Upper lobe of left lung (tissue), 6 donors: Measurements from ENCODE around the gene SYT9. TPM values are rescaled to one million over a fixed set of nuclear protein-coding genes. Genes with fewer than 3 reads are reported as not detected.
A peak's percentile ranks its signal among the peaks of the same experiment; 100 is the strongest.

Experiments used
- ATAC-seq, 2 donors: fragments of 200-7000 bp; cut with Tn5 transposase; one replicate each; pipeline ENCODE4 v1.9.1; 2022; ENCODE audit warnings: mild to moderate bottlenecking in 2 of 2, moderate library complexity in 2 of 2; ENCODE audit not compliant: low FRiP score in 2 of 2
- DNase-seq, 2 donors: peaks; one replicate each; pipeline ENCODE4 v3.0.0-alpha.2; 2019 to 2020
- H3K27ac ChIP-seq, 4 donors: fragments of 200-600 bp; sonication (generic); one replicate each; pipeline ENCODE4 v1.5.1; 2016 to 2019
- H3K27me3 ChIP-seq, 4 donors: fragments of 200-600 bp; sonication (generic); one replicate each; pipeline ENCODE4 v1.5.1; 2017 to 2019
- H3K36me3 ChIP-seq, 4 donors: fragments of 200-600 bp; sonication (generic); one replicate each; pipeline ENCODE4 v1.5.1; 2016 to 2019
- H3K4me1 ChIP-seq, 4 donors: fragments of 200-600 bp; sonication (generic); one replicate each; pipeline ENCODE4 v1.5.1; 2018 to 2019
- H3K4me3 ChIP-seq, 4 donors: fragments of 200-600 bp; sonication (generic); one replicate each; pipeline ENCODE4 v1.5.1; 2017 to 2019; ENCODE audit warnings: mild to moderate bottlenecking in 2 of 4, moderate library complexity in 1 of 4
- H3K9me3 ChIP-seq, 4 donors: fragments of 200-600 bp; sonication (generic); one replicate each; pipeline ENCODE4 v1.5.1; 2018 to 2019
- EP300 ChIP-seq, 4 donors: sonication (generic); formaldehyde crosslinking; IDR thresholded peaks; one replicate each; pipeline ENCODE4 v1.5.1; 2017; ENCODE audit warnings: antibody characterized with exemption in 4 of 4, control low read depth in 2 of 4
- POLR2A ChIP-seq, 4 donors: fragments of 450-650 bp; IDR thresholded peaks; one replicate each; pipeline ENCODE4 v1.5.1; 2016 to 2017; ENCODE audit warnings: antibody characterized with exemption in 4 of 4, mild to moderate bottlenecking in 2 of 4
- POLR2AphosphoS5 ChIP-seq, 2 donors: sonication (generic); formaldehyde crosslinking; IDR thresholded peaks; one replicate each; pipeline ENCODE4 v1.5.1; 2017; ENCODE audit warnings: antibody characterized with exemption in 2 of 2
- WGBS, 2 donors: methylation state at CpG; one replicate each; pipeline ENCODE4 v1.1.5; 2017 to 2018; 5-methylcytosine and 5-hydroxymethylcytosine counted together
- total RNA-seq, 6 donors: library from RNA; depleted of rRNA in 4 of 6; stranded (reverse); fragments of >200 nt in 4 of 6; gene quantifications; one replicate each; pipeline versions ENCODE4 v1.1.0 to v1.2.1, GENCODE V29; 2016 to 2021
- TF ChIP-seq, protein P1 (sequence below), 6 experiments: fragments of 450-650 bp in 4 of 6; fragments of 200-600 bp in 2 of 6; sonication (generic) in 2 of 6; IDR thresholded peaks; one replicate each; pipeline ENCODE4 v1.5.1; 2016 to 2019; ENCODE audit warnings: antibody characterized with exemption in 6 of 6
- donor health status: DM: no; HTN: no; CAD: no; lungs with moderate emphysema.
- donor health status: DM: no; HTN: yes; CAD: no; lungs with severe emphysema.

The SYT9 gene
- total RNA-seq, 6 donors from 2014 or later: 0.27 to 0.30 TPM; not detected in 4

DNA sequence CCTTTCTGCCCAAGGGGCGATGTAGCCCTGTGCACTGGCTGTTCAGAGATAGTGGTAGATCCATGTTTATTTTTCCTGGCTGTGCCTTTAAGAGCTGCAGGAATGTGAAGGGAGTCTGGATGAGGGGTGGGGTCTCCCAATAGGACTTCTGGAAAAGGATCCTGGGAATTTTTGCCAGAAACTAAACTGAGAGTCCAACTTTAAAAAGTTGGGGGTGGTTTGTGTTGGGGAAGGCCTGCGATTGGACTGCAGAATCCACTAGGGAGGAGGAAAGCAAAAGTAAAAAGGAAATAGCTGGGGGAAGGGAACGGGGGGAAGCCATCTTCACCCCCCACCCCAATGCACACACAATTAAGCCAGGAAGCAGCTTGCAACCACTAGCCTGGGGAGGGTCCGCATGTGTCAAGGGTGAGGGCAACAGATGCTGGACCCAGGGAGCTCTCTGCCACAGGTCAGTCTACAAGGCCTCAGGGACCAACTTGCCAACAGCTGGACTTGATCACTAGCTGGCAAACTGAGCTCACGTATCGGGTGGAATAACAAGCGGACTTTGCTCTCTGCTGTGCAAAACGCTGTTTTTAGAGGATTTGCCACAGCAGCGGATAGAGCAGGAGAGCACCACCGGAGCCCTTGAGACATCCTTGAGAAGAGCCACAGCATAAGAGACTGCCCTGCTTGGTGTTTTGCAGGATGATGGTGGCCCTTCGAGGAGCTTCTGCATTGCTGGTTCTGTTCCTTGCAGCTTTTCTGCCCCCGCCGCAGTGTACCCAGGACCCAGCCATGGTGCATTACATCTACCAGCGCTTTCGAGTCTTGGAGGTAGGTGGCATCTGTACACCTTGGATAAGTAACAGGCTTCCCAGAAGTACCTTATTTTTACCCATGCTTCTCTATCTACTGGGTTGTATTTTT is 233.7 kb downstream of the SYT9 start, which contains the start of gene OLFML1:
Gene OLFML1 (plus strand): TSS at position 321 of the 912 bp plus-strand sequence. CDS start 370 bp downstream, at position 691.
- DNase-seq (no peak), ATAC-seq (peak; percentile 16 to 78)
- no peaks in the 10 kb centered on the region for H3K4me1 ChIP-seq
- TF ChIP-seq, protein P1, sequence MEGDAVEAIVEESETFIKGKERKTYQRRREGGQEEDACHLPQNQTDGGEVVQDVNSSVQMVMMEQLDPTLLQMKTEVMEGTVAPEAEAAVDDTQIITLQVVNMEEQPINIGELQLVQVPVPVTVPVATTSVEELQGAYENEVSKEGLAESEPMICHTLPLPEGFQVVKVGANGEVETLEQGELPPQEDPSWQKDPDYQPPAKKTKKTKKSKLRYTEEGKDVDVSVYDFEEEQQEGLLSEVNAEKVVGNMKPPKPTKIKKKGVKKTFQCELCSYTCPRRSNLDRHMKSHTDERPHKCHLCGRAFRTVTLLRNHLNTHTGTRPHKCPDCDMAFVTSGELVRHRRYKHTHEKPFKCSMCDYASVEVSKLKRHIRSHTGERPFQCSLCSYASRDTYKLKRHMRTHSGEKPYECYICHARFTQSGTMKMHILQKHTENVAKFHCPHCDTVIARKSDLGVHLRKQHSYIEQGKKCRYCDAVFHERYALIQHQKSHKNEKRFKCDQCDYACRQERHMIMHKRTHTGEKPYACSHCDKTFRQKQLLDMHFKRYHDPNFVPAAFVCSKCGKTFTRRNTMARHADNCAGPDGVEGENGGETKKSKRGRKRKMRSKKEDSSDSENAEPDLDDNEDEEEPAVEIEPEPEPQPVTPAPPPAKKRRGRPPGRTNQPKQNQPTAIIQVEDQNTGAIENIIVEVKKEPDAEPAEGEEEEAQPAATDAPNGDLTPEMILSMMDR (IDR thresholded peaks at IDR 0.05): no peak
- TF ChIP-seq POLR2AphosphoS5 (IDR thresholded peaks at IDR 0.05) (no peak), POLR2A (IDR thresholded peaks at IDR 0.05) (no peak), EP300 (IDR thresholded peaks at IDR 0.05) (no peak)
- peak within 1 kb of the TSS in 3 of 4 donors; percentile 26 to 41 (median 38) for H3K4me3 ChIP-seq
- H3K27me3 ChIP-seq: no peaks in the 10 kb centered on the region
- 72% methylated on average over 9 to 15 of the region's 15 CpGs for WGBS, 2 donors
- H3K9me3 ChIP-seq: no peaks in the 10 kb centered on the region
- peak within 1 kb of the TSS in 3 of 4 donors; percentile 19 to 45 (median 43) for H3K27ac ChIP-seq
- H3K36me3 ChIP-seq: no peaks in the 10 kb centered on the region

DNA sequence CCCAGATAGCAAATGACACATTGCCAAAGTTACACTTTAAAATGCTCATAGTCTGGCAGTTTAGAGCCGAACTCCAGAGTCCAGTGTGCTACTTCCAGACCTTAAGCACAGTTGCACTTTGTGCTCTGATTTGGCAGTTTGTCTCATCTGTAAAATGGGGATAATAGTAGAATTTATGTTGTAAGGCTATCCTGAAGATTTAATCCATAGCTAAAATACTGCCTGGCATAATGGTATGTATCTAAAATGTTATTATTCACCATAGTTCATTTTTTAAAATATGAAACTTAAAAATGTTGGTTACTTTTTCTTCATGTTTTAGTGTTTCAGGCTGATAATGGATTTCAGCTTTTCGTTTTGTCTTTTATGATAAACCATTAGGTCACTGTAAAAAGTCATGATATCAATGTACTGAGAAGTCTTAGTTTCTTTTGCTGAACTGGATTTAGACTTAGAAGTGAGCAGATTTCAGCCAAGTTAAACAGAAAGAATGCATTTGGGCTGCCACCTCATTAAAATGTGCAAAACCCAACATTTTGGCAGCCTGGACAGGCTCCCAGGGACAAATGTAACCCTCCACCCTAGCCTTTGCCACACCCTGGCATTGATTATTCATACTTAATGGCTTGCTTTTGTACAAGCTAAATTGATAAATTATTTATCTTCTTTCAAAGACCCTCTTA is 234.5 kb downstream of the SYT9 start:
- DNase-seq (no peak), ATAC-seq (no peak)
- peak overlapping the region in 3 of 4 donors; percentile 26 to 41 (median 38) for H3K4me3 ChIP-seq
- TF ChIP-seq POLR2A (IDR thresholded peaks at IDR 0.05) (no peak), EP300 (IDR thresholded peaks at IDR 0.05) (no peak), POLR2AphosphoS5 (IDR thresholded peaks at IDR 0.05) (no peak)
- TF ChIP-seq, protein P1 (IDR thresholded peaks at IDR 0.05): no peak
- WGBS, 2 donors: 71 to 74% methylated on average over 2 of the region's 2 CpGs
- no peaks in the 10 kb centered on the region for H3K4me1 ChIP-seq
- no peak overlapping the region for H3K27ac ChIP-seq
- no peaks in the 10 kb centered on the region for H3K36me3 ChIP-seq
- H3K27me3 ChIP-seq: no peaks in the 10 kb centered on the region
- no peaks in the 10 kb centered on the region for H3K9me3 ChIP-seq

- Histone ChIP-seq H3K27ac (no peak overlapping the region), H3K4me3 (peak overlapping the region in 2 of 4 donors; percentile 38 to 41), H3K4me1 (no peaks in the 10 kb centered on the region), H3K36me3 (no peaks in the 10 kb centered on the region), H3K9me3 (no peaks in the 10 kb centered on the region), H3K27me3 (no peaks in the 10 kb centered on the region)
- DNase-seq: no peak
- ATAC-seq: peak in 1 of 2 donors; percentile 38
- TF ChIP-seq POLR2A (IDR thresholded peaks at IDR 0.05): no peak
- TF ChIP-seq, protein P1 (IDR thresholded peaks at IDR 0.05): no peak
- no peak for TF ChIP-seq EP300 (IDR thresholded peaks at IDR 0.05)
- no peak for TF ChIP-seq POLR2AphosphoS5 (IDR thresholded peaks at IDR 0.05)
- 67 to 72% methylated on average over 6 of the region's 6 CpGs for WGBS, 2 donors
Measured at GRCh38 chr11:7486781-7487140, 235.1 kb downstream of the SYT9 start.

- no peak overlapping the region for H3K27ac ChIP-seq
- WGBS, 2 donors: 47 to 56% methylated on average over 2 of the region's 2 CpGs
- no peaks in the 10 kb centered on the region for H3K9me3 ChIP-seq
- peak overlapping the region in 1 of 4 donors; percentile 38 for H3K4me3 ChIP-seq
- ATAC-seq: no peak
- TF ChIP-seq EP300 (IDR thresholded peaks at IDR 0.05): no peak
- TF ChIP-seq POLR2AphosphoS5 (IDR thresholded peaks at IDR 0.05): no peak
- H3K36me3 ChIP-seq: no peaks in the 10 kb centered on the region
- no peaks in the 10 kb centered on the region for H3K4me1 ChIP-seq
- no peak for DNase-seq
- H3K27me3 ChIP-seq: no peaks in the 10 kb centered on the region
Measured at GRCh38 chr11:7487360-7487759, 235.7 kb downstream of the SYT9 start.

GRCh38 chr11:7488681-7489080 is 237.0 kb downstream of the SYT9 start:
- Histone ChIP-seq H3K27me3 (no peaks in the 10 kb centered on the region), H3K9me3 (no peaks in the 10 kb centered on the region), H3K4me3 (no peak overlapping the region), H3K36me3 (no peaks in the 10 kb centered on the region), H3K4me1 (no peaks in the 10 kb centered on the region), H3K27ac (no peak overlapping the region)
- ATAC-seq (no peak), DNase-seq (no peak)
- TF ChIP-seq, protein P1 (IDR thresholded peaks at IDR 0.05): no peak
- TF ChIP-seq POLR2A (IDR thresholded peaks at IDR 0.05) (no peak), EP300 (IDR thresholded peaks at IDR 0.05) (no peak), POLR2AphosphoS5 (IDR thresholded peaks at IDR 0.05) (no peak)
- WGBS, 2 donors: 22 to 54% methylated on average over 1 of the region's 1 CpG
